ENCODE results near the gene AKR1C2.
"Not testable (repeated sequence)": the region's sequence is repeated elsewhere in the genome, so short reads cannot be mapped to it uniquely, and the experiment has no call there.

AKR1C2 gene

DNA sequence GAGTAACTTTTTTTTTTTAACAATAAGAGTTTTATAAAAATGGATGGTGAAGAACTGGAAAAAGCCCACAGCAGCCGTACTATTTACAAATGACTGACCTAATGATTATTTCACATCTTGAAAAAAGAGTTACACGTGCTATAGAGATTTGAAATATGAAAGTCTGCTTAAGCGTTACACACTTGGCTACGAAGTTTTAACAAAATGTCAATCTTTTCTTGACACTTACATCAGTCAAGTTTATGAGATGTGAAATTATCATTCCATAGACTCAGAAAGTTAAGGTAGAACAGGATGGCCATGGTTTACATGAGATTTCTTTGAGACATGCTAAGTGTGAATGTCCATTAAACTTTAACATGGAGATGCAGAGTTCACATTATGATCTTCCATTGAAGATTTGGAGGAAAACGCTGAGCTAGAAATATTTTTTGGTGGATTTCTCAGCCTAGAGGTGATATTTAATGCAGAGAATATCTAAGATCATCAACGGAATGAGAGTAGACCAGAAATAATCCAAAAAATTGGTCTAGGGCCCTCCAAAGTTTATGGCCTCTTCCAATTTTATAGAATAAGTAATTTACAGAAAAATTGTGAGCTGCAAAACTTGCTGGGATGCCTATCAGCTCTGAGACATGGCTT is 15.5 kb downstream of the AKR1C2 start:
- POLR2A ChIA-PET; H3K27me3 ChIP-seq (replicated peaks in 2 of 5; ENCODE audit: control insufficient read depth in 4 of 5, insufficient read depth in 5 of 5, low read length in 4 of 5); H3K27ac ChIP-seq (ENCODE audit: insufficient read depth in 1 of 2, low read depth in 1 of 2, low read length in 2 of 2, poor library complexity in 1 of 2, severe bottlenecking in 2 of 2); H3K4me1 ChIP-seq (ENCODE audit: control extremely low read depth in 1 of 4, control insufficient read depth in 4 of 4, insufficient read depth in 4 of 4, low read length in 3 of 4); H3K9me3 ChIP-seq (ENCODE audit: control extremely low read depth in 1 of 5, control insufficient read depth in 4 of 5, insufficient read depth in 2 of 5, low read depth in 1 of 5, low read length in 4 of 5); DNase-seq; H3K36me3 ChIP-seq (ENCODE audit: control insufficient read depth in 4 of 4, insufficient read depth in 4 of 4, low read length in 3 of 4); H3K4me3 ChIP-seq (ENCODE audit: control insufficient read depth in 1 of 7, extremely low read depth in 1 of 7, insufficient read depth in 4 of 7, low read depth in 2 of 7, low read length in 6 of 7): not testable (repeated sequence)
- WGBS (ENCODE audit: insufficient coverage): no CpG with 5 or more reads among the region's 6 CpGs
- CTCF ChIA-PET: interaction anchor here (1.3 kb wide), 1 partner anchor 139 kb away, joined by 3 read pairs; no protein-coding TSS in a partner anchor

DNA sequence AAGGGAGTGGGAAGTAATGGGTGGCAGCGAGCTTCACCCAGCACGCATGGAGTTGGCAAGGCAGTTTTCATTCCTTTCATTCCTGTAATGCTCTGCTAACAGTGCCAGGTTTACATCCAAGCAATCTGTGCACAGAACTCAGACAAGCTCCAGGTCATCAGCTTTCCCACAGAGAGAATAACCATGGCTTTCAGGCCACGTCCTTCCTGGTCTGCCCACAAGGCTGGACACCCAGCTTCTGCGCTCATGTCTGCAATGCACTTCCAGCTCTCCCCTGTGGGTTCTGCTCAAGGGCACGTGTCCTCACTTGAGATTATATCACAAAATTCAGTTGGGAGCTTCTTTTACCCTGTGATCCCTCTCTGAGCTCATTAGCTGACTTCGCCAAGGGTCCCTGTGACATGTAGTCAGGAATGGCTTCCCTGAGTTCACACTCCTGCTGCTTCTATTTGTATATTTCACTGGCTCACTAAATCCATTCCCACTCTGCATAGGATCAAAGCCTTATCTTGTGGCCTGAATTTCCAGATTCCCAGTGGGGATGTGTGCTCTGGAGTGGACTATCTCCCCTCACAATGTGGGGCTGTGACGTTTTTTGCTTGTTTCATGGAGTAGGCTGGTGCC is 18.6 kb downstream of the AKR1C2 start:
- Histone ChIP-seq H3K4me3 (ENCODE audit: control insufficient read depth in 1 of 7, extremely low read depth in 1 of 7, insufficient read depth in 4 of 7, low read depth in 2 of 7, low read length in 6 of 7) (no peak overlapping the region), H3K9me3 (ENCODE audit: control extremely low read depth in 1 of 5, control insufficient read depth in 4 of 5, insufficient read depth in 2 of 5, low read depth in 1 of 5, low read length in 4 of 5) (no peaks in the 10 kb centered on the region), H3K36me3 (ENCODE audit: control insufficient read depth in 4 of 4, insufficient read depth in 4 of 4, low read length in 3 of 4) (no peaks in the 10 kb centered on the region), H3K27ac (ENCODE audit: insufficient read depth in 1 of 2, low read depth in 1 of 2, low read length in 2 of 2, poor library complexity in 1 of 2, severe bottlenecking in 2 of 2) (no peak overlapping the region), H3K4me1 (ENCODE audit: control extremely low read depth in 1 of 4, control insufficient read depth in 4 of 4, insufficient read depth in 4 of 4, low read length in 3 of 4) (peaks cover 0 to 8% (median 6%) of the 10 kb centered on the region in 4 experiments), H3K27me3 (replicated peaks in 2 of 5; ENCODE audit: control insufficient read depth in 4 of 5, insufficient read depth in 5 of 5, low read length in 4 of 5) (no peaks in the 10 kb centered on the region)
- CTCF ChIA-PET: interaction anchor here (1.4 to 5.4 kb wide), 4 partner anchors 102 to 447 kb away, joined by 3 to 79 read pairs (median 4); no protein-coding TSS in a partner anchor
- no peak for DNase-seq
- WGBS (ENCODE audit: insufficient coverage): 79% methylated on average over 6 of the region's 7 CpGs
- POLR2A ChIA-PET: no interaction called here

DNA sequence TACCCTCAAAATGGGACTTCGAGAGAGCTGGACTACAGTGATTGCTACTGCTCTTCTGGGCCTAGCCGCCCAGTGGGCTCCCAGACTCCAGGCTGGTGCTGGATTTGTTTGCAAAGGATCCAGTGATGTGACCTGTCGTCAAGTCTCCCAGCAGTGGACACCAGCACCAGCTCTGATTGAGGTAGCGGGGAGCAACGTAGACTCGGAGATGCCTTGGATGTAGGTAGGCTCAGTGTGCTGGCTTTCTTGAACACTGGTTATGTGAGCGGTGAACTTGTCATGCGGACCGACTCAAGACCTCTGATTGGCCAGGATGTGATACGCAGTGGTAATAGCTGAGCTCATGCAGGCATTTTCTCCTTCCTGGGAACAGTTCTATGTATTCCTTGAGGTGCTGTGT is 19.4 kb downstream of the AKR1C2 start:
- Histone ChIP-seq H3K36me3 (ENCODE audit: control insufficient read depth in 4 of 4, insufficient read depth in 4 of 4, low read length in 3 of 4) (no peaks in the 10 kb centered on the region), H3K4me1 (ENCODE audit: control extremely low read depth in 1 of 4, control insufficient read depth in 4 of 4, insufficient read depth in 4 of 4, low read length in 3 of 4) (peaks cover 0 to 8% (median 6%) of the 10 kb centered on the region in 4 experiments), H3K27ac (ENCODE audit: insufficient read depth in 1 of 2, low read depth in 1 of 2, low read length in 2 of 2, poor library complexity in 1 of 2, severe bottlenecking in 2 of 2) (no peak overlapping the region), H3K4me3 (ENCODE audit: control insufficient read depth in 1 of 7, extremely low read depth in 1 of 7, insufficient read depth in 4 of 7, low read depth in 2 of 7, low read length in 6 of 7) (no peak overlapping the region), H3K9me3 (ENCODE audit: control extremely low read depth in 1 of 5, control insufficient read depth in 4 of 5, insufficient read depth in 2 of 5, low read depth in 1 of 5, low read length in 4 of 5) (no peaks in the 10 kb centered on the region), H3K27me3 (replicated peaks in 2 of 5; ENCODE audit: control insufficient read depth in 4 of 5, insufficient read depth in 5 of 5, low read length in 4 of 5) (no peaks in the 10 kb centered on the region)
- POLR2A ChIA-PET: no interaction called here
- 98% methylated on average over 9 of the region's 10 CpGs for WGBS (ENCODE audit: insufficient coverage)
- CTCF ChIA-PET: interaction anchor here (1.4 to 5.4 kb wide), 3 partner anchors 124 to 448 kb away, joined by 3 to 79 read pairs (median 5); no protein-coding TSS in a partner anchor
- no peak for DNase-seq

DNA sequence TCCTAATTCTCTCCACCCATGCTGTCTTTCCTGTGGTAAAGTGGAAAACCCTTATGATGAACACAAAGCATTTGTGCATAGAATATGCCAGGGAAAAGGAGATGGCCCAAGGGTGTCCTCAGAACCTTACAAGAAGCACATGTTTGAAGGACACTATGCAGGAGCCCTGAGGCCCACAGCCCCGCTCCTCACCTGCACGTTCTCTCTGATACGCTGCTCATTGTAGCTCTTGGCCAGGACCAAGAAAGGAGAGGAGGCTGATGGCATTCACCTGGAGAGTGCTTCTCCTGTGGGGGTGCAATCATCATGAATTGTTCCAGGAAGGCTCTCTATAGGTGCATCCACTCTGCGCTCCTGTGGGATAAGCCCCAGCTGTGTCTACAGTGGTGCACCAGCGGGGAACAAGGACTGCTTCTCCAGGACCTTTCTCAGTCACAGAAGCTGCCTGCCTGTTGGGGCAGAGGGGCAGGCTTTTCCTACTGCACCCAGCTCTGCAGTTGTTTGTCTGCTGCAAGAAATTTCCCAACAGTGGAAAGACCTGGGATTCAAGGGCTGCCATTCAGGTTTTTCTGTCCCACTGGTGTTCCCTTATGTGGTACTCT is 19.9 kb downstream of the AKR1C2 start:
- Histone ChIP-seq H3K9me3 (ENCODE audit: control extremely low read depth in 1 of 5, control insufficient read depth in 4 of 5, insufficient read depth in 2 of 5, low read depth in 1 of 5, low read length in 4 of 5) (no peaks in the 10 kb centered on the region), H3K4me1 (ENCODE audit: control extremely low read depth in 1 of 4, control insufficient read depth in 4 of 4, insufficient read depth in 4 of 4, low read length in 3 of 4) (peaks cover 0 to 8% (median 6%) of the 10 kb centered on the region in 4 experiments), H3K27me3 (replicated peaks in 2 of 5; ENCODE audit: control insufficient read depth in 4 of 5, insufficient read depth in 5 of 5, low read length in 4 of 5) (no peaks in the 10 kb centered on the region), H3K4me3 (ENCODE audit: control insufficient read depth in 1 of 7, extremely low read depth in 1 of 7, insufficient read depth in 4 of 7, low read depth in 2 of 7, low read length in 6 of 7) (no peak overlapping the region), H3K36me3 (ENCODE audit: control insufficient read depth in 4 of 4, insufficient read depth in 4 of 4, low read length in 3 of 4) (no peaks in the 10 kb centered on the region), H3K27ac (ENCODE audit: insufficient read depth in 1 of 2, low read depth in 1 of 2, low read length in 2 of 2, poor library complexity in 1 of 2, severe bottlenecking in 2 of 2) (no peak overlapping the region)
- ChIA-PET CTCF (interaction anchor here (1.4 to 5.4 kb wide), 3 partner anchors 124 to 449 kb away, joined by 3 to 79 read pairs (median 5); no protein-coding TSS in a partner anchor), POLR2A (no interaction called here)
- DNase-seq: no peak
- WGBS (ENCODE audit: insufficient coverage): 100% methylated on average over 5 of the region's 5 CpGs

DNA sequence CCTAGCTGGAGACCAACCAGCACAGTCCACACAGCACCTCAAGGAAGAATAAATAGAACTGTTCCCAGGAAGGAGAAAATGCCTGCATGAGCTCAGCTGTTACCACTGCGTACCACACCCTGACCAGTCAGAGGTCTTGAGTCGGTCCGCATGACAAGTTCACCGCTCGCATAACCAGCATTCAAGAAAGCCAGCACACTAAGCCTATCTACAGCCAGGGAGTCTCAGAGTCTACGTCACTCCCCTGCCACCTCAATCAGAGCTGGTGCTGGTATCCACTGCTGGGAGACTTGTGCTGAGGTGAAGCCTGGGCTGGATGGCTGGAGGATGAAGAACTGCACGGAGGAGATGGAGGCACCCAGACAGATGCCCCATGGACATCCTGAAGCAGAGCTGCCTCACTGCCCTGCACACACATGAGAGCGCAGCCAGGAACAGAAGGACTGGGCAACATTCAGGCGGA is 20.9 kb downstream of the AKR1C2 start:
- Histone ChIP-seq H3K4me3 (ENCODE audit: control insufficient read depth in 1 of 7, extremely low read depth in 1 of 7, insufficient read depth in 4 of 7, low read depth in 2 of 7, low read length in 6 of 7) (no peak overlapping the region), H3K27me3 (replicated peaks in 2 of 5; ENCODE audit: control insufficient read depth in 4 of 5, insufficient read depth in 5 of 5, low read length in 4 of 5) (no peaks in the 10 kb centered on the region), H3K4me1 (ENCODE audit: control extremely low read depth in 1 of 4, control insufficient read depth in 4 of 4, insufficient read depth in 4 of 4, low read length in 3 of 4) (peaks cover 0 to 8% (median 6%) of the 10 kb centered on the region in 4 experiments), H3K36me3 (ENCODE audit: control insufficient read depth in 4 of 4, insufficient read depth in 4 of 4, low read length in 3 of 4) (no peaks in the 10 kb centered on the region), H3K9me3 (ENCODE audit: control extremely low read depth in 1 of 5, control insufficient read depth in 4 of 5, insufficient read depth in 2 of 5, low read depth in 1 of 5, low read length in 4 of 5) (no peaks in the 10 kb centered on the region), H3K27ac (ENCODE audit: insufficient read depth in 1 of 2, low read depth in 1 of 2, low read length in 2 of 2, poor library complexity in 1 of 2, severe bottlenecking in 2 of 2) (no peak overlapping the region)
- whole genome bisulfite sequencing (ENCODE audit: insufficient coverage): 99% methylated on average over 5 of the region's 9 CpGs
- POLR2A ChIA-PET: no interaction called here
- CTCF ChIA-PET: interaction anchor here (0.6 to 5.4 kb wide), 6 partner anchors 23 to 133 kb away, joined by 3 to 79 read pairs (median 4); no protein-coding TSS in a partner anchor
- no peak for DNase-seq

DNA sequence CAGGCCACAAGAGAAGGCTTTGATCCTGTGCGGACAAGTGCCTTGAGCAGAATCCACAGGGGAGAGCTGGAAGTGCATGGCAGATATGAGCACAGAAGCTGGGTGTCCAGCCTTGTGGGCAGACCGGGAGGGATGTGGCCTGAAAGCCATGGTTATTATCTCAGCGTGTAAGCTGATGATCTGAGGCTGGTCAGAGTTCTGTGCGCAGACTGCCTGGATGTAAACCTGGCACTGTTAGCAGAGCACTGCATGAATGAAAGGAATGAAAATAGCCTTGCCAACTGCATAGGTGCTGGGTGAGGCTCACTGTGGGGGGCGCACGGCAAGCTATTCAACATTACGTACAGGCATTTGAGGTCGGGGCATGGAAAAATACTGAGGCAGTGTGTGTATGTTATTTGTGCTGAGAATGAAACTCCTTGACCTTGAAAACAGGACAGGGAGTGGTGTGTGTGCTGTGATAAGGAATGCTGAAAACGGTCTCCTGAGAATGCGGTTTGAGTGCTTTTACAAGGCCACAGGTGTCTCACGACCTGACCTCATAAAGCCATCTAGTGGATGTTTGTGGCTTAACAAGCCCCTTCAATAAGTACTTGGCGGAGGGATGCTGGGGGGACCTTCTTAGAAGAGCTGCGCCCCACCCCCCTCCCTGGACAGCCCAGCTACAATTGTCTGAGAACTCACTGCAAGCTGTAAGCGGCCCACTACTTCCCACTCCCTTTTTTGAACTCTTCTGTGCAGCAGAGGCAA is 21.8 kb downstream of the AKR1C2 start:
- Histone ChIP-seq H3K27ac (ENCODE audit: insufficient read depth in 1 of 2, low read depth in 1 of 2, low read length in 2 of 2, poor library complexity in 1 of 2, severe bottlenecking in 2 of 2) (no peak overlapping the region), H3K27me3 (replicated peaks in 2 of 5; ENCODE audit: control insufficient read depth in 4 of 5, insufficient read depth in 5 of 5, low read length in 4 of 5) (no peaks in the 10 kb centered on the region), H3K4me1 (ENCODE audit: control extremely low read depth in 1 of 4, control insufficient read depth in 4 of 4, insufficient read depth in 4 of 4, low read length in 3 of 4) (peaks cover 0 to 8% (median 6%) of the 10 kb centered on the region in 4 experiments), H3K4me3 (ENCODE audit: control insufficient read depth in 1 of 7, extremely low read depth in 1 of 7, insufficient read depth in 4 of 7, low read depth in 2 of 7, low read length in 6 of 7) (peak overlapping the region in 3 of 7 experiments; percentile 2 to 48 (median 26)), H3K9me3 (ENCODE audit: control extremely low read depth in 1 of 5, control insufficient read depth in 4 of 5, insufficient read depth in 2 of 5, low read depth in 1 of 5, low read length in 4 of 5) (no peaks in the 10 kb centered on the region), H3K36me3 (ENCODE audit: control insufficient read depth in 4 of 4, insufficient read depth in 4 of 4, low read length in 3 of 4) (no peaks in the 10 kb centered on the region)
- ChIA-PET CTCF (interaction anchor here (0.6 to 5.4 kb wide), 7 partner anchors 24 to 174 kb away, joined by 3 to 79 read pairs (median 3); no protein-coding TSS in a partner anchor), POLR2A (interaction anchor here (0.6 kb wide), 1 partner anchor 242 kb away, joined by 3 read pairs; no protein-coding TSS in a partner anchor)
- DNase-seq: peak; percentile 68 to 86 (median 80)
- WGBS (ENCODE audit: insufficient coverage): 44% methylated on average over 12 of the region's 14 CpGs

Measured in common myeloid progenitor, CD34-positive (primary cell).